OCI-LY7 (cell line): Measurements from ENCODE around the gene FST. TPM values are rescaled to one million over a fixed set of nuclear protein-coding genes. Genes with fewer than 3 reads are reported as not detected.

Experiments used
- BruUV-seq: library from RNA; stranded (reverse); fragments of 400-500 nt; replicated peaks from 2 replicates; lab custom pipeline; 2021; lab: Mats Ljungman, UMichigan
- CTCF ChIA-PET: fragments of 300-600 bp; sonication (Branson Sonifier 250); formaldehyde crosslinking; loops from one replicate; lab custom pipeline; 2022; ENCODE audit warnings: antibody characterized with exemption; ENCODE audit not compliant: unreplicated experiment; lab: Charles Lee
- POLR2A ChIA-PET: fragments of 300-600 bp; sonication (Branson Sonifier 250); formaldehyde crosslinking; loops from one replicate; lab custom pipeline; 2022; ENCODE audit warnings: antibody characterized with exemption; lab: Charles Lee
- DNase-seq: peaks from one replicate; pipeline ENCODE4 v3.0.0-alpha.2; 2015; ENCODE audit warnings: low spot score
- H2AFZ ChIP-seq: fragments of 200-600 bp; sonication (generic), shearing (Covaris generic); 2 replicates; pipeline ENCODE4 v1.6.1; 2014; ENCODE audit warnings: mild to moderate bottlenecking, antibody characterized with exemption, low read length, moderate library complexity
- H3K27ac ChIP-seq: fragments of 200-600 bp; sonication (generic); 2 replicates; pipeline ENCODE4 v1.5.1; 2014; ENCODE audit warnings: mixed run types, low read depth, mild to moderate bottlenecking, moderate library complexity, low read length, inconsistent platforms; ENCODE audit not compliant: poor library complexity, severe bottlenecking
- H3K36me3 ChIP-seq: fragments of 200-600 bp; sonication (generic); 2 replicates; pipeline ENCODE4 v1.6.1; 2014; ENCODE audit warnings: mild to moderate bottlenecking, antibody characterized with exemption, low read length, moderate library complexity, mixed read lengths; ENCODE audit not compliant: insufficient read depth
- H3K4me1 ChIP-seq: fragments of 200-600 bp; sonication (generic); 2 replicates; pipeline ENCODE4 v1.5.1; 2014; ENCODE audit warnings: mild to moderate bottlenecking, low read length; ENCODE audit not compliant: insufficient read depth, poor library complexity, severe bottlenecking
- H3K4me2 ChIP-seq: fragments of 200-600 bp; sonication (generic); 2 replicates; pipeline ENCODE4 v1.6.1; 2014; ENCODE audit warnings: mild to moderate bottlenecking, low read length
- H3K4me3 ChIP-seq: fragments of 200-600 bp; sonication (generic); 2 replicates; pipeline ENCODE4 v1.5.1; 2014; ENCODE audit warnings: mild to moderate bottlenecking, low read depth, low read length; ENCODE audit not compliant: poor library complexity, severe bottlenecking
- H3K79me2 ChIP-seq: fragments of 200-600 bp; sonication (generic); 2 replicates; pipeline ENCODE4 v1.6.1; 2016; ENCODE audit warnings: low read depth, mild to moderate bottlenecking, low read length, moderate library complexity, mixed read lengths; ENCODE audit not compliant: insufficient read depth
- H3K9me2 ChIP-seq: fragments of 200-600 bp; sonication (generic); 2 replicates; pipeline ENCODE4 v1.6.1; 2016; ENCODE audit warnings: mild to moderate bottlenecking, low read length, mixed read lengths; ENCODE audit not compliant: insufficient read depth
- H3K9me3 ChIP-seq: fragments of 200-600 bp; sonication (generic); 2 replicates; pipeline ENCODE4 v1.6.1; 2014; ENCODE audit warnings: mild to moderate bottlenecking, mixed run types, low read length, mixed read lengths
- H4K20me1 ChIP-seq: fragments of 200-600 bp; sonication (generic); 2 replicates; pipeline ENCODE4 v1.6.1; 2014; ENCODE audit warnings: mild to moderate bottlenecking, antibody characterized with exemption, low read length, moderate library complexity, mixed read lengths; ENCODE audit not compliant: insufficient read depth
- EZH2phosphoT487 ChIP-seq: fragments of 200-600 bp; sonication (generic); IDR thresholded peaks from 2 replicates; pipeline ENCODE4 v1.6.1; 2018; ENCODE audit warnings: low read depth, borderline replicate concordance, mild to moderate bottlenecking, mixed run types, antibody characterized with exemption, low read length, moderate library complexity, mixed read lengths
- intact Hi-C: fragments of 100-400 bp; cut with micrococcal nuclease; formaldehyde crosslinking; loops from one replicate; pipeline ENCODE4 v1.10.0; 2022; ENCODE audit not compliant: unreplicated experiment
- total RNA-seq, 2 experiments: library from RNA; depleted of rRNA in 1 of 2; stranded (reverse); fragments of >200 nt in 1 of 2; shearing (Covaris generic) in 1 of 2; gene quantifications; 2 replicates each; pipeline ENCODE4 v1.2.3, GENCODE V29; 2014 to 2022
- TF ChIP-seq, protein P1 (sequence below): fragments of 200-600 bp; sonication (generic); conservative IDR thresholded peaks from 2 replicates; pipeline ENCODE4 v1.5.1; 2014; ENCODE audit warnings: mild to moderate bottlenecking, antibody characterized with exemption, low read length, moderate library complexity, mixed read lengths

Gene FST
- total RNA-seq, 2 experiments from 2014 or later, result not detected

DNA sequence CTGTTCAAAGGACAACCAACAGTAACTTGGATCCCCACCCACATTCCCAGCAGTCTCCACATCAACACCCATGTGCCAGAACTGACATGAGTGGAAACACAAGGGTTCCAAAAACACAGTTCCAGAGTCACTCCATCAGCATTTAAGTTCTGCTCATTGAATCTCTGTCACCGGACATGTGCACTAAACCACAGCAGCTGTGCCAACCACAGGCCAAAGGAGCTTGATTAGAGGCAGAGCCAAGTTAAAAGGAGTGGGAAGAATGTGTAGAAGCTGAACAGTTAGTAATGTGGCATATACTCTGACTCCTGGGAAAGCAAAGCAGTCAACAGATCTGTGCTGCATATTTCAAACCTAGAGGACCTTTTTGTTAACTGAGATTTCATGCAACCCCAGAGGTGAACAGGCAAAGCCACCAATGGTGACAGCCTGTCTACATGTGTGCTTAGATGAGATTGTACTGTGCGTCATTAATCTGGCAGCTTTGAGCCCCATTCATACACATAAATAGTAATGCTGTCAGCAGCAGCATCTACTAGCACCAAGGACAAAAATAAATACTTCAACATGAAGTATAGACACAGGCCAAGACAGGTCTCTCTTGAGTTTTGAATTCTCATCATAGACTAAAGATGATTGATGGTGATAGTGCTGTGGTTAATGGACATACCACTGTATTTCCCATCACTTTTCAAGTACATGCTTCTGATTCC lies 16.4 kb upstream of the FST start:
- BruUV-seq, result no TSS peak
- no peak overlapping the region for H3K4me3 ChIP-seq
- POLR2A ChIA-PET, result interaction anchor here (0.6 to 1.5 kb wide), 2 partner anchors 10 to 868 kb away, joined by 3 to 4 read pairs; no protein-coding TSS in a partner anchor
- TF ChIP-seq, protein P1, sequence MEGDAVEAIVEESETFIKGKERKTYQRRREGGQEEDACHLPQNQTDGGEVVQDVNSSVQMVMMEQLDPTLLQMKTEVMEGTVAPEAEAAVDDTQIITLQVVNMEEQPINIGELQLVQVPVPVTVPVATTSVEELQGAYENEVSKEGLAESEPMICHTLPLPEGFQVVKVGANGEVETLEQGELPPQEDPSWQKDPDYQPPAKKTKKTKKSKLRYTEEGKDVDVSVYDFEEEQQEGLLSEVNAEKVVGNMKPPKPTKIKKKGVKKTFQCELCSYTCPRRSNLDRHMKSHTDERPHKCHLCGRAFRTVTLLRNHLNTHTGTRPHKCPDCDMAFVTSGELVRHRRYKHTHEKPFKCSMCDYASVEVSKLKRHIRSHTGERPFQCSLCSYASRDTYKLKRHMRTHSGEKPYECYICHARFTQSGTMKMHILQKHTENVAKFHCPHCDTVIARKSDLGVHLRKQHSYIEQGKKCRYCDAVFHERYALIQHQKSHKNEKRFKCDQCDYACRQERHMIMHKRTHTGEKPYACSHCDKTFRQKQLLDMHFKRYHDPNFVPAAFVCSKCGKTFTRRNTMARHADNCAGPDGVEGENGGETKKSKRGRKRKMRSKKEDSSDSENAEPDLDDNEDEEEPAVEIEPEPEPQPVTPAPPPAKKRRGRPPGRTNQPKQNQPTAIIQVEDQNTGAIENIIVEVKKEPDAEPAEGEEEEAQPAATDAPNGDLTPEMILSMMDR, result no peak
- no peak for TF ChIP-seq EZH2phosphoT487
- no peak for DNase-seq
- no peak overlapping the region for H3K27ac ChIP-seq
- no peaks in the 10 kb centered on the region for H4K20me1 ChIP-seq
- intact Hi-C loops, result no loop called here
- no peaks in the 10 kb centered on the region for H3K9me2 ChIP-seq
- no peaks in the 10 kb centered on the region for H3K79me2 ChIP-seq
- H3K36me3 ChIP-seq, result no peaks in the 10 kb centered on the region
- H3K4me2 ChIP-seq, result no peak overlapping the region
- CTCF ChIA-PET, result interaction anchor here (0.6 kb wide), 1 partner anchor 358 kb away, joined by 4 read pairs; no protein-coding TSS in a partner anchor
- no peaks in the 10 kb centered on the region for H3K4me1 ChIP-seq
- no peaks in the 10 kb centered on the region for H3K9me3 ChIP-seq
- H2AFZ ChIP-seq, result no peak overlapping the region

DNA sequence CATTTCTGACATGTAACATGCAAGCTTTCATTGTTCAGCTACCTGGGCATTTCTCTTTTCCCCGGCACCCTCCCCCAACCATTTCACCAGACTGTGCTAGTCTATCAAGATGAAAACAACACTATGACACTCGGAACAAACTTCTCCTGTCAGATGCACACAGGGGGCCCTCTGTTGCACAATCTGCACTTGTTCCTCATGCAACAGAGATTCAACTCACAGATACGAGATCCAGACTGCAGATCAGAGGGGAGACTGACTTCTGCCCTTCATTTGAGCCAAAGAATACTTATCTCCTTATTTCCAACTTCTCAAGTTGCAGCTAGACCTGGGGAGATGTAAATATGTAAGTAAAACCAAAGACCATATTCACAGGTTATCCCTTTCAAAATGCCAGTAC lies 15.7 kb upstream of the FST start:
- Histone ChIP-seq H3K9me3 (no peaks in the 10 kb centered on the region), H3K36me3 (no peaks in the 10 kb centered on the region), H3K27ac (no peak overlapping the region), H3K79me2 (no peaks in the 10 kb centered on the region), H3K9me2 (no peaks in the 10 kb centered on the region), H2AFZ (no peak overlapping the region), H3K4me1 (no peaks in the 10 kb centered on the region), H3K4me3 (no peak overlapping the region), H3K4me2 (no peak overlapping the region), H4K20me1 (no peaks in the 10 kb centered on the region)
- ChIA-PET POLR2A (interaction anchor here (0.6 to 1.5 kb wide), 2 partner anchors 9 to 867 kb away, joined by 3 to 4 read pairs; no protein-coding TSS in a partner anchor), CTCF (no interaction called here)
- intact Hi-C loops, result no loop called here
- no peak for TF ChIP-seq EZH2phosphoT487
- TF ChIP-seq, protein P1, result no peak
- no TSS peak for BruUV-seq
- no peak for DNase-seq
